ENCODE measurements around the gene GSG1L.

The GSG1L gene

DNA sequence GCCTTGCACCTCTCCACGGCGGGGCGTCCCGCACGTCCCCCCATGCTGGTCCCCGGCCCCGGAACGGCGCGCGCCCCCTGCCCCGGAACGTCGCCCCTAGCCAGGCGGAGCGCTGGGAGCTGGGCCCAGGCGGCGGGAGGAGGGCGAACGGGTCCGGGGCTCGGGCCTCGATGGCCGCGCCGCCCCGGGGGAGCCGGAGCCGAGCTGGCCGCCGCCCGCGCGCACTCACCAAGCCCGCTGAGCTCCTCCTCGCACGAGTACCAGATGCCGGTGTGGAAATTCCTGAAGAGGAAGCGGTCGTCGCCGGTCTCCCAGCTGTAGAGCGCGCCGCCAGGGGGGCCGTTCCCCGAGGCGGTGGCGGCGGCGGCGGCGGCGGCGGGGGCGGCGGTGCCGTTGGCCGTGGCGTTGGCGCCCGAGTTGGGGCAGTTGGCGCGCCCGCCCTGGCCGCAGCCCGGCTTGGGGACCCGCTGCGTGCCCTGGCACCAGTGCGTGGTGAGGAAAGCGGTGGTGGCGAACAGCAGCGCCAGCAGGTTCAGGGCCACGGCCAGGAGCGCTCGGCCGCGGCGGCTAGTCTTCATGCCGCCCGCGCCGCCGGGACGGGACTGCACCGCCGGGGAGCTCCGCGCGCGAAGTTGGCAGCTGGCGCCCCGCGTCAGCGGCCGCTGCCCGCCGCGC lies 530 bp downstream of the GSG1L start:
- no peak for DNase-seq

DNA sequence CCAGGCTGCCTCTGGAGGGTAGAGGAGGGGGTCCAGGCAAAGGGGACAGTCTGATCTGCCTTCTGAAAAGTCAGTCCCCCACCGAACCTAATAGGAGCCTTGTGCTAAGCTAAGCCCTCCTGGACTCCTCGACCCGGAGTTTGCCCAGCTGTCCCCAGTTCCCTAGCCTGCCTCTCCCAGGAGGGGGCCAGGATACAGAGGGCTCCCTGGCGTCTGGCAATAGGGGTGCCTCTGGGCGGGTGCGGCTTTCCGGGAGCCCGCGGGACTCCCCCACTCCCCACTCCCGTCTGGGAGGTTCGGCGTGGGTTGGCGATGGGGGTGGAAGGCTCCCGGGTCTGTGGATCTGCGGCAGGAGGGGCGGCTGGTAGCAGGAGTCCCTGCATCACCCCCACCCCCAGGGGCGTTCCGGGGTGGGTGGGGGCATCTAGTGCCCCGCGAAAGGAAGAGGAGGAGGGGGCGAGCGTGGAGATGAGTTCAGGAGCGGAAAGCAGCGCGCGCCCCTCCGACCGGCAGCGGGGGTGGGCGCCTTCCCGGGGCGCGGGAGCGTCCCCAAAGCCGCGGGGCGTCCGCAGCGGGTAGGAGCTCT lies 1.2 kb downstream of the GSG1L start:
- DNase-seq = no peak

DNA sequence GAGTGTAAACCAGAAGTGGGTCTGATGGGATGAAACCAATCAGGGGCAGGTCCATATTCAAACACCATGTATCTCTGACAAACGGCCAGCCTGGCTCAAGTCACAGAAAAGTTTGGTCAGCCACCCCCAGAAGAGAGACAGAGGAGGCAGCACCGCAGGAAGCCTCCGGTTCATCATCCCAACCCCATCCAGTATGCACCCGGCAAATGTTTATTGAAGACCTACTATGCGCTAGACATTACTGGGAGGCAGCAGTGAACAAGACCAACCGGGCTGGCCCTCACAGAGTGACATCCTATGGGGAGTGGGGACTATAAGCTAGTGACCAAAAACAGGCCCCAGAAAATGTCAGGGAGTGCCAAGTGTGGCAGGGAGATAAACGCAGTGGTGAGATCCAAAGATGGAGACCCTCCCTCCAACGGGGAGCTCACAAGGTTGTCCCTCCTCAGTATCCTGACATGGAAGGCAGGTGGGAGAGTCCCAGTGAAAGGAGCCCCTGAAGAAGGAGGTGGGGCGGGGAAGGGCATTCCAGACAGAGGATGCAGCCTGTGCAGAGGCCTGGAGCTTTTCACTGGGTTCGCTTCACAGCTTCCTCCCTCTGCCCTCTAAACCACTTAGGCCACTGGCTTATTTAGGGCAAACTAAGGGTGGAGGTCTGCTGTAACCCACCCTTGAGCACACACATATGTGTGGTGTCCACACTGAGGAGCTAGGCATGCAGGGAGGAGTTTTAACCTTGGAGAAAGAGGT lies 2.0 kb downstream of the GSG1L start:
- no peak for DNase-seq

DNA sequence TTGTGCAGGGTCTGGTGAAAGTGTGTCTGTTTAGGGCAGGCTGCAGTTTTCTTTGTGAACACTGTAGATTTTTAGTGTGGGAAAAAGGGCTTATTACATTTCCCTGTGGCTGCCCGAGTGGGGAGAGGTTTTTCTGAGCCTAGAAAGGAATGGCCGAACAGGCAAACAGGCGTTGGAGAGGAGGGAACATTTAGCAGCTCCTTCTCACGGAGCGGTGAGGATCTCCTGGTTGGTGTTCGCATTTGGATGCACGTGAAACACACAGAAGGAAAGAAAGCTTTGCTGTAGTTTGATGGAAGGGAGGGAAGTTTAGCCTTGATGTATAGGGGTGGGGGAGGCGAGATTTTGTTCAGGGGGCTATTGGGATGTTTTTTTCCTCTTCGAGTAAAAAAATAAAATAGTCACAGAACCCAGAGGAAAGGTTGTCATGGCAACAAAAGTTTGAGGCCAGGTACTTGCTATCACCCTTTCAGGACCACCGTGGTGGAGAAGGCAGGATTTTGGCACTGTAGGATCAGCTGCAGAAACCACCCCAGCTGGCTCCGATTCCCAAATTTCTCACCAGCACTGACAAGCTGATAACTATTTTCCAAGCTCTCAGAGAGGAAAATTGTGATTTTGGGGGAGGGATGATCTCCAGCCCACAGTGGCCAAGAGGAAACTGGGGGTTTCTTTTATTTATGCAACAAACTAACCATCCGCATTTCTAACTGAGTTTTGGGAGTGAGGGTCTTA lies 3.5 kb downstream of the GSG1L start:
- no peak for DNase-seq

DNA sequence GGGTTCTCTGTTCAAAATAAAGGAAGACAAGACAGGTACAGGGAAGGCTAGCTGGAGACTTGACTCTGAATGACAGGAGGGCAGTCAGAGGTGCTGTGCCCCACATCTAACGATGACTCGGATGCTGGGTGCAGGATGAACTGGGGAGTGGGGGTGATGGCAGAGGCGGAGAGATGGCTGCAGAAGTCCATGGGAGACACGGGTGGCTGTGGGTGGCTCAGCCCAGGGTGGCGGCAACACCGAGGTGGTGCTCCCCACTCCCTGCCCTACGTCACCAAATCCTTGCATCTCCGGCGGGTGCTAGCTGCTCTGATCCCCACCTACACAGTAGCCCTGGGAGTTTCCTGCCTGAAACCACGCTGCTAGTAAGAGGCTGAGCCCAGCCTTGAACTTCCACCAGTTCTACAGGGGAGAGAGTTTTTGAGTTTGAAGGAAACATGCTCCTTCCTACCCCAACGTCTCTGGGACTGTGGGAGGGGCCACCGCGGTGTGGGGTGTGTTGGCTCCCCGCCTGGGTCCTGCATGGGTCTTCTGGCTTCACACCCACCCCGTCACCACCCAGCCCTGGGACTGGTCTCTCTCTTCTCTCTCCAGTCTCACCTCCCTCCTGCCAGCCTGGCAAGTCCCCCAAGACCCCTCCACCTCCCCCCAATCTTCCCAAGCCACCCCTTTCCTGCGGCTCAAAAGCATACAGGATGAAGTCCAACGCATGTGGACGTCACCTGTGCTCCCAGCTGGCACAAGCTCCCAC lies 4.5 kb downstream of the GSG1L start:
- no peak for DNase-seq

DNA sequence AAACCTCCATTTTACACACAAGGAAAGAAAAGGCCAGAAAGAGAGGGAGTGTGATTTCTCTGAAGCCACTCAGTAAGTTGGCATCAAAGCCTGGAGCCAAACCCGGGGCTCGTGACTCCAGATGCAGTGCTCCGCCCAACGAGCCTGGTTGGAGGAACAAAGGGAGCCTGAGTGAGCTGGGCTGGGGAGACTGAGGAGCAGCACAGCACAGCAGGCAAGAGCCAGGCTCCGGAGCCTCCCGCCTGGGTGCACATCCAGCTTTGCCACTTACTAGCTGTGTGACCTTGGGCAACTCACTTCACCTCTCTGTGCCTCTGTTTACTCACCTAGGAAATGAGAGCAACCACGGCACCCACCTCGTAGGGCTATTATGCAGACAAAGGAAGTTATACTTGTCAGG lies 5.6 kb downstream of the GSG1L start:
- no peak for DNase-seq

DNA sequence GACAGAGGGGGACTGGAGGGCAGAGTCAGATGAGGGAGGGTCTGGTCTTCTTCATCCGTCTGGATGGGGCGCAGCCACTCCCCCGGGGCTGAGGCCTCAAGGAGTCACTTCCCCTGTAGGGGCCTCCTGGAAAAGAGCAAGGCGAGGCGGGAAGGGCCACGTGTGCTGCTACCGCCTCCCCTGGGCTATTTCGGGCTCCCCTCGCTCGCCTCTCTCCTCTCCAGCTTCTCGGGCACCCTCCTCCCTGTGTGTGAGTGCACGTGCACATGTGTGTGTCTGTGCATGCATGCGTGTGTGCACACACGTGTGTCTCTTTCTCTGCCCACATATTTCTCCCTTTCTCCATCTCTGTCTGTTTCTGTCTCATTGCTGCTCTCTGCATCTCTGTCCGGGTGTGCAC lies 10.1 kb downstream of the GSG1L start:
- DNase-seq = no peak

DNA sequence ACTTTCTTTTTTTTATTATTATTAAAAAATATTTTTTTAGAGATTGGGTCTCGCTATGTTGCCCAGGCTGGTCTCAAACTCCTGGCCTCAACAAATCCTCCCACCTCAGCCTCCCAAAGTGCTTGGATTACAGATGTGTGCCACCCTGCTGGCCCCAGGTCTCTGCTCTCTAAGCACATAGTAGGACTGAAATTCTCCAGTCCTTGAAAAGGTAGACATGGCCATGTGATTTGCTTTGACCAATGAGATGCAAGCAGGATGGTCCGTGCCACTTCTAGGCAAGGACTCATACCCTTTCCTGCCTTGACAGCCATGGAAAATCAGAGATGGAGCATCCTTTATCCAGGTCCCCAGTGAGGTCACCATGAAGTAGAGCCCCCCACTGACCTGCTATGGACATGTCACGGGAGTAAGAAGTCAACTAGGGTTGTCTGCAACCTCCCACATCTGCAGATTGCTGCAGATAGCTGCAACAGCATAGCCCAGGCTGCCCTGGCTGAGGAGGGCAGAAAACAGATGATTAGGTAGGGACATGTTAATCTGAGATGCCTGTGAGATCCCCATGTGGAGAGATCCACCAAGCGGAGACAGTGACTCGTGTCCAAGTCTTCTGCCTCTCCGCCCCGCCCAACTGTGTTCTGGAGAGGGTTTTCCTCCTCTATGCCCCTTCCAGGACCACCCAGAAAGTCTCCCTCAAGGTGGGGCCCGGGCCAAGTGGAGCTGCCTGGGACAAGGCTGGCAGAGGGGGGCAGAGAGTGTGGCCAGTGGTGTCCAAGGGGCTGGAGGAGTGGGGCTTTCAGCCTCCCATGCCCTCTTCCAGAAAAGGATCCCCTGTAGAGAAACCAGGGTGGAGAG lies 11.0 kb downstream of the GSG1L start:
- DNase-seq = no peak

DNA sequence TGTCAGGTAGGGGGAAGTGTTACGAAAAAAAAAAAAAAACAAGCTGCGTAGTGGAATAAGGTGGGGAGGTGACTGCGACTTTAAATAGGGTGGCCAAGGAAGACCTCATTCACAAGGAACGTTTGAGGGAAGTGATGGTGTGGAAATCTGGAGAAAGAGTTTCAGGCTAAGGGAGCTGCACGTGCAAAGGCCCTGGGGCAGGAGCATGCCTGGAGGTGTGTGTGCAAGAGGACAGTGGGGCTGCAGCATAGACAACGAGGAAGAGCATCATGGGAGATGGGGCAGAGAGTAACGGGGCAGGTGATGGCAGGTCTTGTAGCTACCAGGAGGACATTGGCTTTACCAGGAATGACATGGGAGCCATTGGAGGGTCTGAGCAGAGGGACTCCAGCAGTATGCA lies 12.0 kb downstream of the GSG1L start:
- DNase-seq = no peak

DNA sequence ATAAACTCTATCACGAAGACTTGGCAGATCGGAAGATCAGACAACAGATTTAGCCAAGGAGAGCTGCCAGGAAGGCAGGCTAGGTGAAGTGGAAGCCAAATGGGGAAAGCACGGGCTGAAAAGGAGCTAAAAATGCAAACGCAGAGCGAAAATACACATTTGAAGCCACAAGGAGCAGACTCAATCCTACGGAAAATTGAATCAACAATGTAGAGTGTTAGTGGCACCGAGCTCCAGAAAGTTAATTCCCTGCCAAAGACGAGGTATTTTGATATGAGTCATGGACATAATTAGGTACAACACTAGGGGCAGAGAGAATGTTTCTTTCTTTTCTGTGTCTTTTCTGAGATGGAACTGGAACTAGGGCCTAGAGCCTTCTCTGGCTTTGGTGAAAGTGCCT lies 20.7 kb downstream of the GSG1L start:
- DNase-seq = no peak

DNA sequence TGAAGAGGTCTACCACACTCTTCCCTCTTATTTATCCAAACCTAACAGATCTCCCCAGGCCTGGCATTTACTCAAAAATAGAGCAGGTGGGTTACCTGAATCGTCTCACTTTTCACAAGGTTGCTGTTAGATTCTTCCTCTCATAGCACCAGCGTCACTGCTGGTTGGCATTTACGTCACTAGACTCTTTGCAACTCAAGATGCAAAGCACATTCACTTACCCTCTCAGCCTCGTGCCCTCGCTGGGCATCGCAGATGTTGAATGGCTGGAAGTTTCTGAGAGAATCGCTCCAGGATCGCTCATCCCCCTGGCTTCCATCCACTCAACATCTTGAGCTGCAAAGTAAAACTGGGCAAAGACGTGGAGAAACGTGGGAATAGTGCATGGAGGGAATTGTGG lies 21.9 kb downstream of the GSG1L start:
- no peak for DNase-seq

DNA sequence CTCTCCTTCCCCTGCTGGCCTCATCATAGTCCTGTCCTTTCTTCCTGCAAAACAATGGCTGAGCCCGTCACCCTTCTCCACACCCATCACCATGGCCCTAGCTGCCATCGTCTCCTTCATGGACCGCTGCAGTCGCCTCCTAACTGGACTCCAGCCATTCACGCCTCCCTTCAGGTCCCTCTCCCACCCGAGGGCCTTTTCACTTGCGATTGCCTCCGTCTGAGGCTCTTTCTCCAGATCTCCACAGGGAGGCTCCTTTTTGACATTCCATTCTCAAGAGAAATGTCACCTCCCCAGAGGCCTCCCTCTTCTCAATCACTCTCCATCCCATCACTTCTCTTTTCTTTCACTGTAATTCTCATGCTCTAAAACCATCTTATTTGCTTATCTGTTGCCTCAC lies 23.5 kb downstream of the GSG1L start:
- no peak for DNase-seq

DNA sequence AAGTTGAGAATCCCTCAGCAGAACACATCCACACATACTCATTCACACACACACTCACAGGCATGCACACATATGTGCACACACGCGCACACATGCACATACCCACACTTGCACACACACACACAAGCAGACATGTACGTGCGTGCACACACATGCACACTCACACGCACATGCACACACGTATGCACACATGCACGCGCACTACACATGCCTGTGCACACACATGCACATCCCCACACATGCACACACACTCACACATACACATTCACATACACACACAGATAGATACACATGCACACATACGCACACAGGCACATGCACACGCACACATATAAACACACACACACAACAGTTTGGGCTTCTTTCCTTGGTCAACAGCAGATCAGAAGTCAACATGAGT lies 24.0 kb downstream of the GSG1L start:
- no peak for DNase-seq

DNA sequence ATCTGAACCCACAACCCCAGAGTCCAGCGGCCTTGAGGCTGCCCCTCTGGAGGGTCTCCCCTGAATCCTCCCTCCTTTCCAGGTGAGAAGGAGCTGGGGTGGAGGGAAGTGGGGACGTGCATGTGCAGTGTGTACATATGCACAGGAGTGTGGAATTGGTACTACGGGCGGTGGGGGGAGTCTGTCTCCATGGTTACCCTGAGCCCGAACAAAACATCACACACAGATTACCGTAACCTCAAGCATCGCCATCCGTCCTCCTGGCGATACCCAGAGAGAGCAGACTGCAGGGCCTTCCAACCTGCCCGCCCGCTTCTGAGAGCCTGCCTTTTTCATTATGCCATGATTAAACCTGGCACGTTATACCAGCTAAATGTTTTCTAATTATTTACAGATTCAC lies 25.1 kb downstream of the GSG1L start:
- DNase-seq = no peak

DNA sequence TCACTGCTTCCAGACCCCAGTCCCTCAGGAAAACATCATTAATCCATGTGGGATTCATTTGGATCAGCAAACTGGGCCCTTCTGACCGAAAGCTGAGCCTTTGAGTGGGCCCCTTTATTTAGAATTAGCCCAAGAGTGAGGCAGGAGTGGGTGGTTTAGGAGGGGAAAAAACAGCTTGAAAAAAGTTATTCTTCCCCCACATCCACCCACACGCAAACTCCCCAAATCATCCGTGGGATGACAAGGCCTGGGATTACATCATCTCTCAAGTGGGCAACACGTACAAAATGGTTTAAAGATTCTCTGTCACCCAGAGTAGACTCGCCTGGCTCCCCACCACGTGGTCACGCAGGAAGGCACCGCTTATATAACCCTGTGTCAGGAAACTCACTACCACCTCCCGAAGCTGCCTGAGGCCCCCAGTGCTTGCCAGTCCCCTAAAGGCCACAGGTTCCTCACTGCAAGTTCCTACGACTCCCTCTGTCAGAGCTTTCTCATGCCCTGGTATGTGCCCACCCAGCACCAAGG lies 27.6 kb downstream of the GSG1L start:
- DNase-seq = no peak

DNA sequence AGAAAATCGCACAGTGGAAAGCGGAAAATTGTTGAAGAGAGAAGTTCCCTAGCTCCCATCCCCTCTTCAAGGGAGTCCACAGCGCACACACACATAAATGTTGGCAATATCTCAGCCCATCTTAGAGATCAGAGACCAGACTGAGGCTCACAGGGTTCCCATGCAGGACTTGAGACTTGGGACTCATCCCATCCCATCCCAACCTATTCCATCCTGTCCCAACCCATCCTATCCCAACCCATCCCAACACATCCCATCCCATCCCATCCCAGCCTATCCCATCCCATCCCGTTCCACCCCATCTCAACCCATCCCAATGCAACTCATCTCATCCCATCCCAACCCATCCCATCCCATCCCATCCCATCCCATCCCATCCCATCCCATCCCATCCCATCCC lies 29.6 kb downstream of the GSG1L start:
- no peak for DNase-seq

DNA sequence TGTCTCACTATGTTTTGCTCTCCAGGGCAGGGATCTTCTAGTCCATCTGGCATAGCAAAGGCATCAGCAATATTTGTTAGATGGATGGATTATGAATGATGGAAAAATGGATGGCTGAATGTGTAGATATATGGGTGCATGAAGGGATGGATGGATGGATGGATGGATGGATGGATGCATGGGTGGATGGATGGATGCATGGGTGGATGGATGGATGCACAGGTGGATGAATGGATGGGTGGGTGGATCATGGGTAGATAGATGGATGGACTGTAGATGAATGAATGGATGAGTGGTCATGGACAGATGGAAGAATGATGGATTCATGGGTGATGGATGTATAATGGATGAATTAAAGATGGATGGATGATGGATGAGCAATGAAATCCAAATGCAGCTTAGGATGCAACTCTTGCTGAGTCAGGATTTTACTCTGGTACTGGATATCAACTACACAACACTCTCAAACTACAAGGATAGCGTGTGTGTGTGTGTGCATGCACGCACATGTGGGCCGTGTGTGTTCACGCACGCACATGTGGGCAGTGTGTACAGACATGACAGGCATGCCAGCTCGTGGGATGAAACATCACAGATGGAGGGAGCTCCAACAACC lies 34.0 kb downstream of the GSG1L start:
- no peak for DNase-seq

DNA sequence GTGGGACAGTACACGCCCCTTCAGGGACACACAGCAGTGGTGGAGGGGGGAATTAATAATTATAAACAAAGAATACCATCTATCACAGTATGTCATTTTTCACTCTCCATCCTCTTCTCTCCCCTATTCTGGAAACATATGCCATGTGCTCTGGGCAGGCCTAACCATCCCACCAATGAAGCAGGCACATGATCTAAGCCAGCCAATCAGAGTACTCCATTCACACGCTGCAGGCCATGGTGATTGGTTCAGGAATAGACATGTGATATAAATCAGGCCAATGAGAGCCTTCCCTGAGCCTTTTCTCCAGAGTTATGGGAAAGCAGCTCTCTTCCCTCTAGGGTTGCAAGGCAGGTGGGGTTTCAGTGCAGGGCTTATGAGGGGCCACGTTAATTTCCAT lies 36.5 kb downstream of the GSG1L start:
- no peak for DNase-seq

DNA sequence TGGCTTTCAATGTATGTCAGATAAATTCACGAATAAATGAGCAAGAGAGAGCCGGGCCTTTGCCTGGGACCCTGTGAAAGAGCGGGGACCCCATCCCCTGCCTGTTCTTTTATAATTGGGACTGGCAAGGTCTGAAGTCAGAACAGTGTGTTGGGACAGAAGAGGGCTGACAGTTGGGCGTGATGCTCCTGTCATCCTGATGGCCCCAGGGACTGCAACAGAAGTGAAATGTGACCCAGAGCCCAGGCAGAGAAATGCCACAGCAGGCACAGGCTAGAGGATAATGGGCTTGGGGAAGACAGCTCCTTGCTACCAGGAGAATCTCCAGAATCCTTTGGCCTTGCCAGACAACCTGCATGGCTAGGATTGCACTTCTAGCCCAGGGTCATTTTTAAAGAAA lies 37.9 kb downstream of the GSG1L start:
- no peak for DNase-seq

DNA sequence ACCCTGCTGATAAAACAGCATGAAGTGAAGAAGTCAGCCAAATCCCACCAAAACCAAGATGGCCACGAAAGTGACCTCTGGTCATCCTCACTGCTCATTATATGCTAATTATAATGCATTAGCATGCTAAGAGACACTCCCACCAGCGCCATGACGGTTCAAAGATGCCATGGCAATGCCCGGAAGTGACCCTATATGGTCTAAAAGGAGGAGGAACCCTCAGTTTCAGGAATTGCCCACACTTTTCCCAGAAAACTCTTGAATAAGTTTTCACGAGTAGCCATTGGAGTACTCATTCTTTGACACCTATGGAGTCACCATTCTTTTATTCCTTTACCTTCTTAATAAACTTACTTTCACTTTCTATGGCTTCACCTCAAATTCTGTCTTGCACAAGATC lies 44.3 kb downstream of the GSG1L start:
- DNase-seq = no peak

DNA sequence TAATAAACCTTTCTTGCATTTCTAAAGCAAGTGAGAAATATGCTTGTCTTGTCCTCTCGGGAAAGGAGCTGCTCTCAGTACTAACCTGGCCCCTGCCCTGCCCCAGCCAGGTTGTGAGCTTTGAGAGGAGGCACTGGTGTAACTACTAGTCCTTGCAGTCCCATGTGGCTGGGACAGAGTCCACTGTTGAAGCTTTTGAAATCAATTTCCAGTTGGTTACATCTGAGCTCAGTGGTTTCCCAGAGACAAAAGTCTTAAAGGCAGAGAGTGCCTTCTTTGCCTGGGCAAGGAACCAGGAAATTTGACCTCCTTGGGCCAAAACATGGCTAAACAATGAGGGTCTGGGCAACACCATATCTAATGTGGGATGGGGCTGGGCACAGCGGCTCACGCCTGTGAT lies 48.7 kb downstream of the GSG1L start:
- no peak for DNase-seq
